SJCRH30 (cell line): ENCODE data around the gene CTNNA2. TPM values are rescaled to one million over a fixed set of nuclear protein-coding genes. Genes with fewer than 3 reads are reported as not detected.

ENCODE experiments used
- DNase-seq, 2 experiments: peaks; one replicate each; pipeline ENCODE4 v3.0.0-alpha.2; 2015 to 2020
- H3K27ac ChIP-seq: fragments of 250-450 bp; sonication (Bioruptor Pico); 2 replicates; pipeline ENCODE4 v1.5.1; 2020; ENCODE audit warnings: mild to moderate bottlenecking, moderate library complexity
- H3K27me3 ChIP-seq: fragments of 250-450 bp; sonication (Bioruptor Pico); 2 replicates; pipeline ENCODE4 v1.5.1; 2020; ENCODE audit warnings: mild to moderate bottlenecking, moderate library complexity
- H3K36me3 ChIP-seq: fragments of 250-450 bp; sonication (Bioruptor Pico); 2 replicates; pipeline ENCODE4 v1.5.1; 2020; ENCODE audit warnings: mild to moderate bottlenecking, moderate library complexity
- H3K4me1 ChIP-seq: fragments of 250-450 bp; sonication (Bioruptor Pico); 2 replicates; pipeline ENCODE4 v1.5.1; 2020; ENCODE audit warnings: mild to moderate bottlenecking, moderate library complexity
- H3K4me3 ChIP-seq: fragments of 250-450 bp; sonication (Bioruptor Pico); 2 replicates; pipeline ENCODE4 v1.5.1; 2020; ENCODE audit warnings: mild to moderate bottlenecking, moderate library complexity
- H3K9me3 ChIP-seq: fragments of 250-450 bp; sonication (Bioruptor Pico); replicated peaks from 2 replicates; pipeline ENCODE4 v1.5.1; 2020; ENCODE audit warnings: mild to moderate bottlenecking, moderate library complexity
- total RNA-seq: library from RNA; depleted of rRNA; stranded (reverse); fragments of >200 nt; shearing (Covaris generic); gene quantifications from 2 replicates; pipeline ENCODE4 v1.2.3, GENCODE V29; 2014

Gene CTNNA2
- total RNA-seq, 1 experiment from 2014 or later, result not detected

GRCh38 chr2:80154231-80154915 lies 641.5 kb downstream of the CTNNA2 start:
- Histone ChIP-seq H3K27me3 (no peaks in the 10 kb centered on the region), H3K4me1 (no peaks in the 10 kb centered on the region), H3K4me3 (no peak overlapping the region), H3K27ac (no peak overlapping the region), H3K9me3 (no peaks in the 10 kb centered on the region), H3K36me3 (no peaks in the 10 kb centered on the region)
- no peak for DNase-seq

- Histone ChIP-seq H3K36me3 (no peaks in the 10 kb centered on the region), H3K27me3 (no peaks in the 10 kb centered on the region), H3K4me1 (no peaks in the 10 kb centered on the region), H3K27ac (no peak overlapping the region), H3K9me3 (no peaks in the 10 kb centered on the region), H3K4me3 (no peak overlapping the region)
- no peak for DNase-seq
Measured at GRCh38 chr2:80164375-80164774, 651.5 kb downstream of the CTNNA2 start.

- Histone ChIP-seq H3K9me3 (no peaks in the 10 kb centered on the region), H3K27me3 (no peaks in the 10 kb centered on the region), H3K4me3 (no peak overlapping the region), H3K36me3 (no peaks in the 10 kb centered on the region), H3K4me1 (no peaks in the 10 kb centered on the region), H3K27ac (no peak overlapping the region)
- no peak for DNase-seq
Measured at GRCh38 chr2:80166483-80167171, 653.8 kb downstream of the CTNNA2 start.

- Histone ChIP-seq H3K27me3 (no peaks in the 10 kb centered on the region), H3K9me3 (no peaks in the 10 kb centered on the region), H3K4me3 (no peak overlapping the region), H3K36me3 (no peaks in the 10 kb centered on the region), H3K4me1 (no peaks in the 10 kb centered on the region), H3K27ac (no peak overlapping the region)
- DNase-seq, result no peak
Measured at GRCh38 chr2:80167284-80167808, 654.5 kb downstream of the CTNNA2 start.

GRCh38 chr2:80168037-80168436 lies 655.2 kb downstream of the CTNNA2 start:
- Histone ChIP-seq H3K36me3 (no peaks in the 10 kb centered on the region), H3K4me3 (no peak overlapping the region), H3K27ac (no peak overlapping the region), H3K4me1 (no peaks in the 10 kb centered on the region), H3K27me3 (no peaks in the 10 kb centered on the region), H3K9me3 (no peaks in the 10 kb centered on the region)
- DNase-seq, result no peak

- H3K4me1 ChIP-seq, result no peaks in the 10 kb centered on the region
- no peak overlapping the region for H3K4me3 ChIP-seq
- H3K36me3 ChIP-seq, result no peaks in the 10 kb centered on the region
- no peak for DNase-seq
- no peaks in the 10 kb centered on the region for H3K27me3 ChIP-seq
- H3K27ac ChIP-seq, result no peak overlapping the region
- H3K9me3 ChIP-seq, result no peaks in the 10 kb centered on the region
Measured at GRCh38 chr2:80168801-80169200, 656.0 kb downstream of the CTNNA2 start.

- Histone ChIP-seq H3K27me3 (no peaks in the 10 kb centered on the region), H3K27ac (no peak overlapping the region), H3K9me3 (no peaks in the 10 kb centered on the region), H3K36me3 (no peaks in the 10 kb centered on the region), H3K4me1 (no peaks in the 10 kb centered on the region), H3K4me3 (no peak overlapping the region)
- no peak for DNase-seq
Measured at GRCh38 chr2:80169811-80170594, 657.2 kb downstream of the CTNNA2 start.

GRCh38 chr2:80185091-80185490 lies 672.2 kb downstream of the CTNNA2 start:
- Histone ChIP-seq H3K4me3 (no peak overlapping the region), H3K27ac (no peak overlapping the region), H3K4me1 (no peaks in the 10 kb centered on the region), H3K36me3 (no peaks in the 10 kb centered on the region), H3K27me3 (no peaks in the 10 kb centered on the region), H3K9me3 (no peaks in the 10 kb centered on the region)
- no peak for DNase-seq

GRCh38 chr2:80186262-80186661 lies 673.4 kb downstream of the CTNNA2 start:
- DNase-seq, result no peak
- no peak overlapping the region for H3K27ac ChIP-seq
- H3K9me3 ChIP-seq, result no peaks in the 10 kb centered on the region
- H3K27me3 ChIP-seq, result no peaks in the 10 kb centered on the region
- H3K4me1 ChIP-seq, result no peaks in the 10 kb centered on the region
- H3K36me3 ChIP-seq, result no peaks in the 10 kb centered on the region
- H3K4me3 ChIP-seq, result no peak overlapping the region

- no peak overlapping the region for H3K27ac ChIP-seq
- H3K4me1 ChIP-seq, result no peaks in the 10 kb centered on the region
- H3K36me3 ChIP-seq, result no peaks in the 10 kb centered on the region
- no peaks in the 10 kb centered on the region for H3K27me3 ChIP-seq
- H3K9me3 ChIP-seq, result no peaks in the 10 kb centered on the region
- H3K4me3 ChIP-seq, result no peak overlapping the region
- DNase-seq, result no peak
Measured at GRCh38 chr2:80187156-80187555, 674.3 kb downstream of the CTNNA2 start.

GRCh38 chr2:80190166-80190565 lies 677.3 kb downstream of the CTNNA2 start:
- Histone ChIP-seq H3K27ac (no peak overlapping the region), H3K36me3 (no peaks in the 10 kb centered on the region), H3K4me1 (no peaks in the 10 kb centered on the region), H3K9me3 (no peaks in the 10 kb centered on the region), H3K4me3 (no peak overlapping the region), H3K27me3 (0 out of 2 replicates have a peak, but pooled peaks cover 3% of the 10 kb centered on the region)
- no peak for DNase-seq

- Histone ChIP-seq H3K36me3 (no peaks in the 10 kb centered on the region), H3K4me3 (no peak overlapping the region), H3K9me3 (no peaks in the 10 kb centered on the region), H3K4me1 (no peaks in the 10 kb centered on the region), H3K27ac (no peak overlapping the region), H3K27me3 (0 out of 2 replicates have a peak, but pooled peaks cover 3% of the 10 kb centered on the region)
- no peak for DNase-seq
Measured at GRCh38 chr2:80193566-80193965, 680.7 kb downstream of the CTNNA2 start.

- H3K4me3 ChIP-seq, result no peak overlapping the region
- H3K9me3 ChIP-seq, result no peaks in the 10 kb centered on the region
- H3K27ac ChIP-seq, result no peak overlapping the region
- no peaks in the 10 kb centered on the region for H3K36me3 ChIP-seq
- 0 out of 2 replicates have a peak, but pooled peaks cover 3% of the 10 kb centered on the region for H3K27me3 ChIP-seq
- no peaks in the 10 kb centered on the region for H3K4me1 ChIP-seq
- no peak for DNase-seq
Measured at GRCh38 chr2:80195034-80195433, 682.2 kb downstream of the CTNNA2 start.

GRCh38 chr2:80198042-80198441 lies 685.2 kb downstream of the CTNNA2 start:
- no peak overlapping the region for H3K27ac ChIP-seq
- no peaks in the 10 kb centered on the region for H3K9me3 ChIP-seq
- no peak overlapping the region for H3K4me3 ChIP-seq
- no peaks in the 10 kb centered on the region for H3K4me1 ChIP-seq
- no peak for DNase-seq
- no peaks in the 10 kb centered on the region for H3K36me3 ChIP-seq
- H3K27me3 ChIP-seq, result 0 out of 2 replicates have a peak, but pooled peaks cover 2% of the 10 kb centered on the region

- no peak for DNase-seq
- Histone ChIP-seq H3K9me3 (no peaks in the 10 kb centered on the region), H3K27me3 (no peaks in the 10 kb centered on the region), H3K4me3 (no peak overlapping the region), H3K27ac (no peak overlapping the region), H3K36me3 (no peaks in the 10 kb centered on the region), H3K4me1 (no peaks in the 10 kb centered on the region)
Measured at GRCh38 chr2:80199504-80199903, 686.7 kb downstream of the CTNNA2 start.
